Testis (tissue), 3 donors: ENCODE measurements around the gene XPA. TPM values are rescaled to one million over a fixed set of nuclear protein-coding genes. Genes with fewer than 3 reads are reported as not detected.

Experiments
- DNase-seq: peaks from one replicate; pipeline ENCODE4 v3.0.0-alpha.2; 2019
- H3K27ac ChIP-seq, 2 donors: fragments of 200-600 bp; sonication (generic); one replicate each; pipeline ENCODE4 v1.5.1; 2019
- H3K27me3 ChIP-seq: fragments of 200-600 bp; sonication (generic); one replicate; pipeline ENCODE4 v1.5.1; 2019
- H3K36me3 ChIP-seq: fragments of 200-600 bp; sonication (generic); one replicate; pipeline ENCODE4 v1.5.1; 2017; ENCODE audit warnings: low read depth; ENCODE audit errors: missing control alignments
- H3K4me1 ChIP-seq: fragments of 200-600 bp; sonication (generic); one replicate; pipeline ENCODE4 v1.5.1; 2019
- H3K4me3 ChIP-seq, 2 donors: fragments of 200-600 bp; sonication (generic); one replicate each; pipeline ENCODE4 v1.5.1; 2017 to 2019
- H3K9me3 ChIP-seq: fragments of 200-600 bp; sonication (generic); one replicate; pipeline ENCODE4 v1.5.1; 2017
- POLR2A ChIP-seq: fragments of 450-650 bp; IDR thresholded peaks from one replicate; pipeline ENCODE4 v1.6.1; 2017; ENCODE audit warnings: antibody characterized with exemption, mild to moderate bottlenecking, moderate library complexity
- WGBS, 2 donors: methylation state at CpG; one replicate each; pipeline ENCODE4 v1.1.5; 2018; 5-methylcytosine and 5-hydroxymethylcytosine counted together
- intact Hi-C: fragments of 100-400 bp; cut with DNase I; formaldehyde crosslinking; loops from one replicate; pipeline ENCODE4 v1.15.1; 2023; ENCODE audit warnings: low total_unique reads
- polyA plus RNA-seq: library from polyadenylated mRNA; stranded (reverse); fragments of 350-450 nt; fragmentation: Illumina TruSeq; extraction: RNeasy Lipid Tissue Mini Kit (QIAGEN cat#74804); gene quantifications from one replicate; pipeline ENCODE4 v1.2.3, GENCODE V29; 2014; ENCODE audit warnings: low read depth, low replicate concordance; ENCODE audit not compliant: insufficient read depth
- total RNA-seq, 2 donors: library from RNA; depleted of rRNA; stranded (reverse); fragments of >200 nt; gene quantifications; one replicate each; pipeline ENCODE4 v1.2.3, GENCODE V29; 2016
- TF ChIP-seq, protein P1 (sequence below), 3 experiments: fragments of 450-650 bp in 2 of 3; fragments of 200-600 bp in 1 of 3; sonication (generic) in 1 of 3; IDR thresholded peaks; one replicate each; pipeline ENCODE4 v1.5.1; 2016 to 2019; ENCODE audit warnings: antibody characterized with exemption in 3 of 3, mild to moderate bottlenecking in 2 of 3, moderate library complexity in 1 of 3

Gene XPA
- total and polyA plus RNA-seq, 3 donors from 2014 or later: 7.3 to 10.6 (median 10.6) TPM

DNA sequence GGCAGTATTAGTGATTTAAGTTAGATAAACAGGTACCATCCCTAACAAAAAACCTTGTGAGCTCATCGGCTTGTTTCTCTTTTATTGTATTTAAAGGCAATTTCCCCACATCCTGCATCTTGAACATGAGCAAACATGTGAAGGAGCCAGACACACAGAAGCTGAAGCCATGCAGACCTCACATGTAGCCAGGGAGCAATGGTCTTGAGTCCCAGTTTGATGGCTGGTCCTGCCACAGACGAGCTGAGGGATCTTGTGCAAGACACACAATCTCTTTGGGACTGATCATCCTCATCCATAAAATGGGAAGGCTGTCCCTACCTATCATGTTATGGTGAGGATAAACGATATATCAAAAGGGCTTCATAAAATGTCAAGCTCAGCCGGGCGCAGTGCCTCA is 29.6 kb upstream of the XPA start:
- Histone ChIP-seq H3K27ac (no peak overlapping the region), H3K9me3 (no peaks in the 10 kb centered on the region), H3K27me3 (no peaks in the 10 kb centered on the region), H3K36me3 (no peaks in the 10 kb centered on the region), H3K4me1 (no peaks in the 10 kb centered on the region), H3K4me3 (no peak overlapping the region)
- TF ChIP-seq POLR2A: no peak
- TF ChIP-seq, protein P1, sequence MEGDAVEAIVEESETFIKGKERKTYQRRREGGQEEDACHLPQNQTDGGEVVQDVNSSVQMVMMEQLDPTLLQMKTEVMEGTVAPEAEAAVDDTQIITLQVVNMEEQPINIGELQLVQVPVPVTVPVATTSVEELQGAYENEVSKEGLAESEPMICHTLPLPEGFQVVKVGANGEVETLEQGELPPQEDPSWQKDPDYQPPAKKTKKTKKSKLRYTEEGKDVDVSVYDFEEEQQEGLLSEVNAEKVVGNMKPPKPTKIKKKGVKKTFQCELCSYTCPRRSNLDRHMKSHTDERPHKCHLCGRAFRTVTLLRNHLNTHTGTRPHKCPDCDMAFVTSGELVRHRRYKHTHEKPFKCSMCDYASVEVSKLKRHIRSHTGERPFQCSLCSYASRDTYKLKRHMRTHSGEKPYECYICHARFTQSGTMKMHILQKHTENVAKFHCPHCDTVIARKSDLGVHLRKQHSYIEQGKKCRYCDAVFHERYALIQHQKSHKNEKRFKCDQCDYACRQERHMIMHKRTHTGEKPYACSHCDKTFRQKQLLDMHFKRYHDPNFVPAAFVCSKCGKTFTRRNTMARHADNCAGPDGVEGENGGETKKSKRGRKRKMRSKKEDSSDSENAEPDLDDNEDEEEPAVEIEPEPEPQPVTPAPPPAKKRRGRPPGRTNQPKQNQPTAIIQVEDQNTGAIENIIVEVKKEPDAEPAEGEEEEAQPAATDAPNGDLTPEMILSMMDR (IDR thresholded peaks at IDR 0.05): no peak
- WGBS, 2 donors: 91% methylated on average over 5 of the region's 5 CpGs
- intact Hi-C loops: no loop called here
- no peak for DNase-seq

DNA sequence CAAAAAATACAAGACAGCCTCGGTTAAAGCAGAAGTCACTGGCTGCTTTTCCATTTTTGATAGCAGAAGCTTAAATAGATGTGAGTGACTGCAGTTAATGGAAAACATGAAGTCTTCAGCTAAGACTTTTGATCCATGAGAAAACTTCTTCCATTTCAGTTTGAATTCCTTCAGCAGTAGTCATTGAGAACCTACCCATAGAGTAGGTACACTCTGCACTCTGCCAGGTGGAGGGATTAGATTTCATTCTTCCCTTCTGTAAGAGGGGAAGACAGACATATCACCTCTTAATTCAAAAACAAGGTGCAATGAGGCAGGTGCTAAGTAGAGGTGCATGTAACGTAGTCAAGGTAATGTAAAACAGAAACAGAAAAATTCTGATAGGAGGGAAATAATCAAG is 26.7 kb upstream of the XPA start:
- no peaks in the 10 kb centered on the region for H3K27me3 ChIP-seq
- no peaks in the 10 kb centered on the region for H3K9me3 ChIP-seq
- intact Hi-C loops: no loop called here
- DNase-seq: no peak
- H3K4me3 ChIP-seq: no peak overlapping the region
- TF ChIP-seq POLR2A: no peak
- TF ChIP-seq, protein P1 (IDR thresholded peaks at IDR 0.05): no peak
- H3K36me3 ChIP-seq: no peaks in the 10 kb centered on the region
- WGBS, 2 donors: 60 to 66% methylated on average over 2 of the region's 2 CpGs
- no peaks in the 10 kb centered on the region for H3K4me1 ChIP-seq
- no peak overlapping the region for H3K27ac ChIP-seq

DNA sequence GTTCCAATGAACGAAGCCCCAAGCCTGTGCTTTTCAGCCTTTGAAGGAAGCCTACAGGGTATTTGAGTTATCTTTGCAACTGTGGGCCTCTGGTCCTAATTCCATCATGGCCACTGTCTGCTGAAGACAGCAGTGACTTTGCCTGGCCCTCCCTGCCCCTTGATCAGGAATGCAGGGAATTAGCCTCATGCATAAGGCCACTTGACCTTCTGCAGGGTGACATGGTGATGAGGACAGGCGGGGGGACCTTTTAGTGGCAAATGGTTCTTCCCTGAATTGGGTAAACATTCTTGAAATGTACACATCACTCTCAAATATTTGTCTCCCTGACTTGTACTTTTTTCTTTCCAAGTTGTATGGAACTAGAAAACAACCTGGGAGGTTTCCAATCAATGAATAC is 25.2 kb upstream of the XPA start:
- TF ChIP-seq POLR2A: no peak
- TF ChIP-seq, protein P1 (IDR thresholded peaks at IDR 0.05): no peak
- no peak overlapping the region for H3K4me3 ChIP-seq
- intact Hi-C loops: no loop called here
- no peaks in the 10 kb centered on the region for H3K4me1 ChIP-seq
- no peak overlapping the region for H3K27ac ChIP-seq
- H3K27me3 ChIP-seq: no peaks in the 10 kb centered on the region
- no peaks in the 10 kb centered on the region for H3K9me3 ChIP-seq
- DNase-seq: no peak
- H3K36me3 ChIP-seq: no peaks in the 10 kb centered on the region
- 43 to 62% methylated on average over 2 of the region's 2 CpGs for WGBS, 2 donors

DNA sequence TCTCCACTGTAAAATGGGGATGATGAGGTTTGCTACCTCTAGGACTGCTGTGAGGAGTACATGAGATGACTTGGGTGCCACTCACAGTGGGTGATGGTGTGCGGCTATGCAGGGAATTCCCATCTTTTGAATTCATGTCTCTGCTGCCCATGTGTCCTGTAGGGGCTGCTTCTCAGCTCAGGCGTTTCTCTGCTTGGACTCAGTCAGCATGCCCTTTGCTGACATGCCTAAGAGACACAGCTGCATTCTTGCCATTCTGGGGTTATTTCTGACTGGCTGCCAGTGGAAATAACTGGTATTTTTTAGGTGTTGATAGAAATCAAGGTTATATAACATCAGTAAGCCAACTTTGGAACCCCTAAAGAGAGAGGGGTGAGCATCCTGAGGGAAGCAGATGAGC is 24.3 kb upstream of the XPA start:
- H3K4me1 ChIP-seq: no peaks in the 10 kb centered on the region
- H3K9me3 ChIP-seq: no peaks in the 10 kb centered on the region
- TF ChIP-seq, protein P1 (IDR thresholded peaks at IDR 0.05): no peak
- TF ChIP-seq POLR2A: no peak
- no peak for DNase-seq
- no peak overlapping the region for H3K27ac ChIP-seq
- WGBS, 2 donors: 74 to 86% methylated on average over 2 of the region's 2 CpGs
- no peak overlapping the region for H3K4me3 ChIP-seq
- no peaks in the 10 kb centered on the region for H3K36me3 ChIP-seq
- intact Hi-C loops: no loop called here
- H3K27me3 ChIP-seq: no peaks in the 10 kb centered on the region

DNA sequence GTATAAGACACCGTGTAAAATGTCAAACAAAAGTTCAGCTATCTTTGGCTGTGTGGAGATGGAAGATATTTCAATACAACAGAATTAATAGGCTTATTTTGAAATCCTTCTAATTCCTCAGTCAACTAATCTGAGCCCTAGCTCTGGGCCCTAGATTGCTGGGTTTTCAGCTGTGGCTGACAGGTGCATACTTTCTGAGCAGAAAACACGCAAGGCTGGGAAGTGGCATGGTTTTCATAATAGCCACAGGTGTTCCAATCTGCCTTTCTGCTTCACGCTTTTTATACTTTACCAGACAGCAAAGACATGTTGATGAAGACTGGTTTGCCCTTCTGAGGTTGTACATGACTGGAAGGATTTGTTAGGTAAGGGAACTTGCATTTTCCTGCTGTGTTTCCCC is 20.7 kb upstream of the XPA start:
- Histone ChIP-seq H3K27me3 (no peaks in the 10 kb centered on the region), H3K36me3 (no peaks in the 10 kb centered on the region), H3K4me3 (no peak overlapping the region), H3K27ac (no peak overlapping the region), H3K9me3 (no peaks in the 10 kb centered on the region), H3K4me1 (no peaks in the 10 kb centered on the region)
- no peak for TF ChIP-seq POLR2A
- TF ChIP-seq, protein P1 (IDR thresholded peaks at IDR 0.05): no peak
- WGBS, 2 donors: 54 to 65% methylated on average over 3 of the region's 3 CpGs
- no peak for DNase-seq
- intact Hi-C loops: no loop called here
